ENCODE measurements around the gene ANAPC15. TPM values are rescaled to one million over a fixed set of nuclear protein-coding genes. Genes with fewer than 3 reads are reported as not detected.

The ANAPC15 gene
- total and polyA plus RNA-seq, 2 of the 13 experiments (the other 11 are each of a cell fraction or from before 2014, with no cell fraction given) = 18.8 to 25.7 TPM

DNA sequence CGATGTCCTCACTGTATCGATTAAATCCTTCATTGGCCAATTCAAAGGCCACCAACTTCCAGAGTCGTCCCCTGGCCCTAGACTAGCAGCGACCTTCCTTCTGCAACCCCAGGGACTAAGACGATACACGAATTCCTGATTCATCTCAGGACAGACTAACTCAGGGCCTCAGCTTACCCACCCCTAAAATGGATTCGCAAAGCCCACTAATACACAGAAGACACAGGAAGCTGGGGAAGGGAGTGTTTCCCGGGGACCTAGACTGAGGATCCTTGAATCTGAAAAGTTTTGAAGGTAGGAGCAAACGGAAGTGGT is 9.9 kb downstream of the ANAPC15 start (continued):
- TF ChIP-seq GMEB1 (CRISPR knock-in tag; IDR thresholded peaks at IDR 0.05; ENCODE audit: borderline replicate concordance) (no peak), CHCHD3 (CRISPR knock-in tag; IDR thresholded peaks at IDR 0.05) (no peak), FOXA1 (IDR thresholded peaks at IDR 0.05) (no peak), FOXA1 (CRISPR knock-in tag; IDR thresholded peaks at IDR 0.05) (no peak), ZFAT (CRISPR knock-in tag; conservative IDR thresholded peaks at IDR 0.05) (no peak), ZNF577 (CRISPR knock-in tag; IDR thresholded peaks at IDR 0.05; ENCODE audit: borderline replicate concordance, low read depth) (no peak), RBM22 (optimal IDR thresholded peaks at IDR 0.05; ENCODE audit: low read length) (no peak), ZFP90 (CRISPR knock-in tag; IDR thresholded peaks at IDR 0.05; ENCODE audit: borderline replicate concordance) (0 out of 2 replicates have a peak, but pooled peaks have one; percentile 14), ZMYM3 (CRISPR knock-in tag; IDR thresholded peaks at IDR 0.05) (peak; percentile 79), BRF2 (CRISPR knock-in tag; IDR thresholded peaks at IDR 0.05) (no peak), ZNF234 (CRISPR knock-in tag; conservative IDR thresholded peaks at IDR 0.05) (no peak), MZF1 (CRISPR knock-in tag; IDR thresholded peaks at IDR 0.05; ENCODE audit: borderline replicate concordance) (no peak), THYN1 (CRISPR knock-in tag; IDR thresholded peaks at IDR 0.05; ENCODE audit: borderline replicate concordance, low read depth) (no peak), HNRNPH1 (optimal IDR thresholded peaks at IDR 0.05; ENCODE audit: low read depth, low read length) (no peak), ZNF891 (CRISPR knock-in tag; IDR thresholded peaks at IDR 0.05) (no peak), SAFB2 (CRISPR knock-in tag; IDR thresholded peaks at IDR 0.05; ENCODE audit: borderline replicate concordance, low read depth) (no peak)
- TF ChIP-seq, protein P1, sequence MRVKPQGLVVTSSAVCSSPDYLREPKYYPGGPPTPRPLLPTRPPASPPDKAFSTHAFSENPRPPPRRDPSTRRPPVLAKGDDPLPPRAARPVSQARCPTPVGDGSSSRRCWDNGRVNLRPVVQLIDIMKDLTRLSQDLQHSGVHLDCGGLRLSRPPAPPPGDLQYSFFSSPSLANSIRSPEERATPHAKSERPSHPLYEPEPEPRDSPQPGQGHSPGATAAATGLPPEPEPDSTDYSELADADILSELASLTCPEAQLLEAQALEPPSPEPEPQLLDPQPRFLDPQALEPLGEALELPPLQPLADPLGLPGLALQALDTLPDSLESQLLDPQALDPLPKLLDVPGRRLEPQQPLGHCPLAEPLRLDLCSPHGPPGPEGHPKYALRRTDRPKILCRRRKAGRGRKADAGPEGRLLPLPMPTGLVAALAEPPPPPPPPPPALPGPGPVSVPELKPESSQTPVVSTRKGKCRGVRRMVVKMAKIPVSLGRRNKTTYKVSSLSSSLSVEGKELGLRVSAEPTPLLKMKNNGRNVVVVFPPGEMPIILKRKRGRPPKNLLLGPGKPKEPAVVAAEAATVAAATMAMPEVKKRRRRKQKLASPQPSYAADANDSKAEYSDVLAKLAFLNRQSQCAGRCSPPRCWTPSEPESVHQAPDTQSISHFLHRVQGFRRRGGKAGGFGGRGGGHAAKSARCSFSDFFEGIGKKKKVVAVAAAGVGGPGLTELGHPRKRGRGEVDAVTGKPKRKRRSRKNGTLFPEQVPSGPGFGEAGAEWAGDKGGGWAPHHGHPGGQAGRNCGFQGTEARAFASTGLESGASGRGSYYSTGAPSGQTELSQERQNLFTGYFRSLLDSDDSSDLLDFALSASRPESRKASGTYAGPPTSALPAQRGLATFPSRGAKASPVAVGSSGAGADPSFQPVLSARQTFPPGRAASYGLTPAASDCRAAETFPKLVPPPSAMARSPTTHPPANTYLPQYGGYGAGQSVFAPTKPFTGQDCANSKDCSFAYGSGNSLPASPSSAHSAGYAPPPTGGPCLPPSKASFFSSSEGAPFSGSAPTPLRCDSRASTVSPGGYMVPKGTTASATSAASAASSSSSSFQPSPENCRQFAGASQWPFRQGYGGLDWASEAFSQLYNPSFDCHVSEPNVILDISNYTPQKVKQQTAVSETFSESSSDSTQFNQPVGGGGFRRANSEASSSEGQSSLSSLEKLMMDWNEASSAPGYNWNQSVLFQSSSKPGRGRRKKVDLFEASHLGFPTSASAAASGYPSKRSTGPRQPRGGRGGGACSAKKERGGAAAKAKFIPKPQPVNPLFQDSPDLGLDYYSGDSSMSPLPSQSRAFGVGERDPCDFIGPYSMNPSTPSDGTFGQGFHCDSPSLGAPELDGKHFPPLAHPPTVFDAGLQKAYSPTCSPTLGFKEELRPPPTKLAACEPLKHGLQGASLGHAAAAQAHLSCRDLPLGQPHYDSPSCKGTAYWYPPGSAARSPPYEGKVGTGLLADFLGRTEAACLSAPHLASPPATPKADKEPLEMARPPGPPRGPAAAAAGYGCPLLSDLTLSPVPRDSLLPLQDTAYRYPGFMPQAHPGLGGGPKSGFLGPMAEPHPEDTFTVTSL (CRISPR knock-in tag; IDR thresholded peaks at IDR 0.05; ENCODE audit: borderline replicate concordance) = no peak
- TF ChIP-seq, protein P2, sequence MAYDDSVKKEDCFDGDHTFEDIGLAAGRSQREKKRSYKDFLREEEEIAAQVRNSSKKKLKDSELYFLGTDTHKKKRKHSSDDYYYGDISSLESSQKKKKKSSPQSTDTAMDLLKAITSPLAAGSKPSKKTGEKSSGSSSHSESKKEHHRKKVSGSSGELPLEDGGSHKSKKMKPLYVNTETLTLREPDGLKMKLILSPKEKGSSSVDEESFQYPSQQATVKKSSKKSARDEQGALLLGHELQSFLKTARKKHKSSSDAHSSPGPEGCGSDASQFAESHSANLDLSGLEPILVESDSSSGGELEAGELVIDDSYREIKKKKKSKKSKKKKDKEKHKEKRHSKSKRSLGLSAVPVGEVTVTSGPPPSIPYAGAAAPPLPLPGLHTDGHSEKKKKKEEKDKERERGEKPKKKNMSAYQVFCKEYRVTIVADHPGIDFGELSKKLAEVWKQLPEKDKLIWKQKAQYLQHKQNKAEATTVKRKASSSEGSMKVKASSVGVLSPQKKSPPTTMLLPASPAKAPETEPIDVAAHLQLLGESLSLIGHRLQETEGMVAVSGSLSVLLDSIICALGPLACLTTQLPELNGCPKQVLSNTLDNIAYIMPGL (CRISPR knock-in tag; IDR thresholded peaks at IDR 0.05; ENCODE audit: borderline replicate concordance in 1 of 2, low read depth in 1 of 2) = no peak
